ENCODE data around the gene CLBA1. TPM values are rescaled to one million over a fixed set of nuclear protein-coding genes. Genes with fewer than 3 reads are reported as not detected.
A peak's percentile ranks its signal among the peaks of the same experiment; 100 is the strongest.

Gene CLBA1
- total RNA-seq, 1 donor from 2014 or later, result 8.4 TPM

- Histone ChIP-seq H3K4me3 (ENCODE audit: low read depth, low read length) (peak overlapping the region; percentile 2), H3K27me3 (ENCODE audit: control insufficient read depth, insufficient read depth, low read length) (no peaks in the 10 kb centered on the region), H3K36me3 (ENCODE audit: control insufficient read depth, insufficient read depth, low read length) (peaks cover 2% of the 10 kb centered on the region)
- TF ChIP-seq CTCF (IDR thresholded peaks at IDR 0.05; ENCODE audit: insufficient read depth, low read length, severe bottlenecking), result no peak
- no peak for DNase-seq (ENCODE audit: low read depth)
- FAIRE-seq, result peak; percentile 89
Observed at GRCh38 chr14:104973135-104973384, 12.5 kb upstream of the CLBA1 start.

- H3K27me3 ChIP-seq (ENCODE audit: control insufficient read depth, insufficient read depth, low read length), result no peaks in the 10 kb centered on the region
- no peak overlapping the region for H3K4me3 ChIP-seq (ENCODE audit: low read depth, low read length)
- peaks cover 2% of the 10 kb centered on the region for H3K36me3 ChIP-seq (ENCODE audit: control insufficient read depth, insufficient read depth, low read length)
- peak; percentile 97 for DNase-seq (ENCODE audit: low read depth)
- no peak for FAIRE-seq
- no peak for TF ChIP-seq CTCF (IDR thresholded peaks at IDR 0.05; ENCODE audit: insufficient read depth, low read length, severe bottlenecking)
Observed at GRCh38 chr14:104973385-104974145, 12.0 kb upstream of the CLBA1 start.

GRCh38 chr14:104974146-104974541 lies 11.4 kb upstream of the CLBA1 start:
- FAIRE-seq, result no peak
- Histone ChIP-seq H3K27me3 (ENCODE audit: control insufficient read depth, insufficient read depth, low read length) (no peaks in the 10 kb centered on the region), H3K4me3 (ENCODE audit: low read depth, low read length) (no peak overlapping the region), H3K36me3 (ENCODE audit: control insufficient read depth, insufficient read depth, low read length) (peaks cover 2% of the 10 kb centered on the region)
- peak; percentile 19 for DNase-seq (ENCODE audit: low read depth)
- TF ChIP-seq CTCF (IDR thresholded peaks at IDR 0.05; ENCODE audit: insufficient read depth, low read length, severe bottlenecking), result no peak

GRCh38 chr14:104974665-104975390 lies 10.8 kb upstream of the CLBA1 start:
- TF ChIP-seq CTCF (IDR thresholded peaks at IDR 0.05; ENCODE audit: insufficient read depth, low read length, severe bottlenecking), result no peak
- Histone ChIP-seq H3K36me3 (ENCODE audit: control insufficient read depth, insufficient read depth, low read length) (peaks cover 2% of the 10 kb centered on the region), H3K4me3 (ENCODE audit: low read depth, low read length) (no peak overlapping the region), H3K27me3 (ENCODE audit: control insufficient read depth, insufficient read depth, low read length) (no peaks in the 10 kb centered on the region)
- DNase-seq (ENCODE audit: low read depth) (no peak), FAIRE-seq (no peak)

GRCh38 chr14:104975481-104976197 lies 9.9 kb upstream of the CLBA1 start:
- DNase-seq (ENCODE audit: low read depth), result no peak

More at GRCh38 chr14:104975481-104976197, 9.9 kb upstream of the CLBA1 start:
- Histone ChIP-seq H3K27me3 (ENCODE audit: control insufficient read depth, insufficient read depth, low read length) (no peaks in the 10 kb centered on the region), H3K36me3 (ENCODE audit: control insufficient read depth, insufficient read depth, low read length) (peaks cover 2% of the 10 kb centered on the region), H3K4me3 (ENCODE audit: low read depth, low read length) (no peak overlapping the region)
- no peak for FAIRE-seq
- no peak for TF ChIP-seq CTCF (IDR thresholded peaks at IDR 0.05; ENCODE audit: insufficient read depth, low read length, severe bottlenecking)
